HepG2 (cell line): ENCODE data around the gene DYSF. TPM values are rescaled to one million over a fixed set of nuclear protein-coding genes. Genes with fewer than 3 reads are reported as not detected.
A peak's percentile ranks its signal among the peaks of the same experiment; 100 is the strongest.

Experiments used
- CHD2 ChIP-seq: IDR thresholded peaks from 2 replicates; pipeline ENCODE4 v1.6.1; 2011; ENCODE audit warnings: low read depth, low read length, improper control_type of control experiment
- CREBL2 ChIP-seq: sonication (generic); formaldehyde crosslinking; IDR thresholded peaks from 2 replicates; pipeline ENCODE4 v1.8.1; 2023; ENCODE audit warnings: missing genetic modification reagents, mild to moderate bottlenecking, borderline replicate concordance
- EED ChIP-seq: sonication (generic); formaldehyde crosslinking; IDR thresholded peaks from 2 replicates; pipeline ENCODE4 v1.5.0; 2020; ENCODE audit warnings: mild to moderate bottlenecking, missing genetic modification reagents
- GLI4 ChIP-seq: sonication (generic); formaldehyde crosslinking; IDR thresholded peaks from 2 replicates; pipeline ENCODE4 v1.5.1; 2020; ENCODE audit warnings: missing genetic modification reagents, mild to moderate bottlenecking, moderate library complexity, borderline replicate concordance
- HDAC2 ChIP-seq: sonication (generic); formaldehyde crosslinking; IDR thresholded peaks from 2 replicates; pipeline ENCODE4 v1.4.0; 2020; ENCODE audit warnings: missing genetic modification reagents
- HNF4A ChIP-seq: sonication (generic); formaldehyde crosslinking; IDR thresholded peaks from 2 replicates; pipeline ENCODE4 v1.4.0; 2020; ENCODE audit warnings: missing genetic modification reagents
- HNF4G ChIP-seq, 2 experiments: sonication (generic) in 1 of 2; formaldehyde crosslinking in 1 of 2; IDR thresholded peaks; 2 replicates each; pipeline versions ENCODE4 v1.4.0 to v1.6.1; 2011 to 2020; ENCODE audit warnings: borderline replicate concordance in 2 of 2, low read depth in 2 of 2, mild to moderate bottlenecking in 2 of 2, low read length in 1 of 2, missing genetic modification reagents in 1 of 2, moderate library complexity in 1 of 2
- KDM5B ChIP-seq: sonication (generic); formaldehyde crosslinking; IDR thresholded peaks from 2 replicates; pipeline ENCODE4 v1.4.0; 2020; ENCODE audit warnings: missing genetic modification reagents, mild to moderate bottlenecking, borderline replicate concordance
- NR2F6 ChIP-seq, 2 experiments: IDR thresholded peaks; 2 replicates each; pipeline ENCODE4 v1.6.1; 2016; ENCODE audit warnings: antibody characterized with exemption in 1 of 2, mild to moderate bottlenecking in 1 of 2
- PAX8 ChIP-seq: sonication (generic); formaldehyde crosslinking; IDR thresholded peaks from 2 replicates; pipeline ENCODE4 v1.8.0; 2022; ENCODE audit warnings: mild to moderate bottlenecking, missing genetic modification reagents, borderline replicate concordance
- SATB2 ChIP-seq: sonication (generic); formaldehyde crosslinking; IDR thresholded peaks from 2 replicates; pipeline ENCODE4 v1.5.0; 2020; ENCODE audit warnings: missing genetic modification reagents
- ZFP82 ChIP-seq: sonication (generic); formaldehyde crosslinking; IDR thresholded peaks from 2 replicates; pipeline ENCODE4 v1.5.1; 2020; ENCODE audit warnings: mild to moderate bottlenecking, missing genetic modification reagents, borderline replicate concordance
- ZFYVE20 ChIP-seq: sonication (generic); formaldehyde crosslinking; IDR thresholded peaks from 2 replicates; pipeline ENCODE4 v1.8.0; 2023; ENCODE audit warnings: low read depth, mild to moderate bottlenecking, moderate library complexity, missing genetic modification reagents, borderline replicate concordance
- ZNF432 ChIP-seq: sonication (generic); formaldehyde crosslinking; IDR thresholded peaks from 2 replicates; pipeline ENCODE4 v1.5.0; 2020; ENCODE audit warnings: missing genetic modification reagents, mild to moderate bottlenecking, borderline replicate concordance
- ZNF609 ChIP-seq: sonication (generic); formaldehyde crosslinking; IDR thresholded peaks from 2 replicates; pipeline ENCODE4 v1.4.0; 2020; ENCODE audit warnings: mild to moderate bottlenecking, missing genetic modification reagents, borderline replicate concordance
- ZNF670 ChIP-seq: sonication (generic); formaldehyde crosslinking; IDR thresholded peaks from 2 replicates; pipeline ENCODE4 v1.8.0; 2022; ENCODE audit warnings: mild to moderate bottlenecking, missing genetic modification reagents, borderline replicate concordance
- ZSCAN21 ChIP-seq: sonication (generic); formaldehyde crosslinking; IDR thresholded peaks from 2 replicates; pipeline ENCODE4 v1.8.0; 2022; ENCODE audit warnings: mild to moderate bottlenecking, missing genetic modification reagents, moderate library complexity, borderline replicate concordance
- polyA plus RNA-seq, 8 experiments: library from polyadenylated mRNA; depleted of rRNA in 3 of 8; stranded (reverse) in 7 of 8; unstranded in 1 of 8; fragments of >200 nt; fragmentation: Illumina TruSeq in 4 of 8; extraction: Trizol in 4 of 8; gene quantifications; 2 replicates each; pipeline versions ENCODE4 v1.2.1 to v1.2.3, GENCODE V29; 2011 to 2016; ENCODE audit warnings: low read depth in 4 of 8, missing spikeins in 1 of 8, mixed read lengths in 1 of 8; ENCODE audit not compliant: insufficient read depth in 1 of 8
- total RNA-seq, 5 experiments: library from RNA; depleted of rRNA; stranded (reverse); fragments of >200 nt; fragmentation: Illumina TruSeq; extraction: Trizol; gene quantifications; 2 replicates each; pipeline ENCODE4 v1.2.3, GENCODE V29; 2016; ENCODE audit warnings: low read depth in 1 of 5

Gene DYSF
- total and polyA plus RNA-seq, 2 of the 13 experiments (the other 11 are each of a cell fraction or from before 2014, with no cell fraction given): 0.15 to 2.4 TPM

DNA sequence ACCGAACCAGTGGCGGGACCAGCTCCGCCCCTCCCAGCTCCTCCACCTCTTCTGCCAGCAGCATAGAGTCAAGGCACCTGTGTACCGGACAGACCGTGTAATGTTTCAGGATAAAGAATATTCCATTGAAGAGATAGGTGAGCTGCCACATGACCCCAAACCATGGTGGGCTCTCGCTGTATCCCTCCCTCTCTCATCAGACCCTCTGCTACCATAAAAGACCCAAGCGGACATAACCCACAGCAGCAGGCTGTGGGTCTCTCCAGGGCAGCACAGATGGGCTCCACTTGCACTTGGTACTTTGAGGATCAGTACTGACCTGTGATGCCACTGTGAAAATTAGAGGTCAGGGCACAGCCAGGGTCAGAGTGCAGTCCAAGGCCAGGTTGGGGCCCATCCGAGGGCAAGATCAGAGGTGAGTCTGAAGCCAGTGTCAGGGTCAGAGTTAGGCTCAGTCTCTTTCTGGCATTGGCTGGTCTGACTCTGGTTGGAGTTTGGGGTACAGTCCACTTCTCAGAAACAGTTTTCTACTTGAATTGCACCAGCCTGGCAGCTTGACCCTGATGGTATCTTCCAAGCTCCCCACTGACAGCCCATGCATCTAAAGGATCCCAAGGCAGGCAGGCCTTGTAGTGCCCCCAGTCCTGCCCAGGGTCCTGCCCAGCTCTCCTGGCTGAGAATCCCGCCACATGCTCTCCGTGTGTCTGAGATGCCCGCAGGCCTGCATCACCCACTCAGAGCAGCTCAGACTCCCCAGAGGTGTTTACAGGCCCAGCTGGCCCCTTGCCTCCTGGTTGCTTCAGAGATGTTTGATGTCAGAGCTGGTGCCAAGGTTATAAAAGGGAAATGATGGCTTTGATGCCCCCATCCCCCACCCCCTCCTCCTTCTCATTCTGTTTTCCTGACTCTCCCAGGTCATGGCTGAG is 212.1 kb downstream of the DYSF start (continued):
- TF ChIP-seq HNF4G (IDR thresholded peaks at IDR 0.05; ENCODE audit: borderline replicate concordance, low read depth, low read length) (0 out of 2 replicates have a peak, but pooled peaks have one; percentile 5), HNF4G (CRISPR knock-in tag; IDR thresholded peaks at IDR 0.05; ENCODE audit: borderline replicate concordance, low read depth) (no peak), GLI4 (CRISPR knock-in tag) (no peak), ZNF432 (CRISPR knock-in tag) (no peak), CHD2 (no peak), ZNF609 (CRISPR knock-in tag) (no peak), CREBL2 (CRISPR knock-in tag) (no peak), ZSCAN21 (no peak), HNF4A (peak; percentile 29; the same call in 1 of the 2 replicates), EED (CRISPR knock-in tag) (no peak), ZNF670 (CRISPR knock-in tag) (no peak), KDM5B (0 out of 2 replicates have a peak, but pooled peaks have one; percentile 26), PAX8 (no peak), SATB2 (CRISPR knock-in tag) (no peak), ZFYVE20 (CRISPR knock-in tag) (no peak), ZFP82 (CRISPR knock-in tag) (no peak), HDAC2 (no peak), NR2F6 (IDR thresholded peaks at IDR 0.05) (0 out of 2 replicates have a peak, but pooled peaks have one; percentile 14), NR2F6 (CRISPR knock-in tag; IDR thresholded peaks at IDR 0.05) (no peak)
